Gastrocnemius medialis (tissue), 4 donors: ENCODE data around the gene DPYD.

Experiments used
- CTCF ChIP-seq, 5 experiments: fragments of 450-650 bp in 3 of 5; fragments of 200-600 bp in 2 of 5; sonication (generic) in 2 of 5; IDR thresholded peaks in 4 of 5; conservative IDR thresholded peaks in 1 of 5; 1 replicate in 4 of 5; 2 replicates in 1 of 5; pipeline ENCODE4 v1.5.1; 2016 to 2019; ENCODE audit warnings: antibody characterized with exemption in 5 of 5, mild to moderate bottlenecking in 3 of 5, moderate library complexity in 3 of 5
- POLR2A ChIP-seq, 2 donors: fragments of 450-650 bp; IDR thresholded peaks; one replicate each; pipeline ENCODE4 v1.6.1; 2017; ENCODE audit warnings: antibody characterized with exemption in 2 of 2, mild to moderate bottlenecking in 2 of 2, moderate library complexity in 2 of 2

GRCh38 chr1:97138515-97139032 is 782.3 kb downstream of the DPYD start:
- TF ChIP-seq POLR2A (IDR thresholded peaks at IDR 0.05): no peak
- TF ChIP-seq CTCF (IDR thresholded peaks at IDR 0.05 in 4 of 5, conservative IDR thresholded peaks at IDR 0.05 in 1 of 5): no peak
